Upper lobe of right lung (tissue), 1 donor: ENCODE results near the gene TBCEL. TPM values are rescaled to one million over a fixed set of nuclear protein-coding genes. Genes with fewer than 3 reads are reported as not detected.

Source experiments
- ATAC-seq: fragments of 200-7000 bp; cut with Tn5 transposase; one replicate; pipeline ENCODE4 v1.9.1; 2020; ENCODE audit warnings: mild to moderate bottlenecking, moderate library complexity
- DNase-seq: peaks from one replicate; pipeline ENCODE4 v3.0.0-alpha.2; 2020
- H3K27ac ChIP-seq: fragments of 200-600 bp; one replicate; pipeline ENCODE4 v1.8.0; 2022
- H3K27me3 ChIP-seq: fragments of 200-600 bp; one replicate; pipeline ENCODE4 v1.8.0; 2022; ENCODE audit warnings: mild to moderate bottlenecking
- H3K36me3 ChIP-seq: fragments of 200-600 bp; one replicate; pipeline ENCODE4 v1.8.0; 2022
- H3K4me1 ChIP-seq: fragments of 200-600 bp; one replicate; pipeline ENCODE4 v1.8.0; 2022
- H3K4me3 ChIP-seq: fragments of 200-600 bp; one replicate; pipeline ENCODE4 v1.8.0; 2022; ENCODE audit warnings: mild to moderate bottlenecking
- H3K9me3 ChIP-seq: fragments of 200-600 bp; one replicate; pipeline ENCODE4 v1.8.0; 2022
- intact Hi-C: fragments of 100-400 bp; cut with DNase I; formaldehyde crosslinking; loops from one replicate; pipeline ENCODE4 v1.11.0; 2022
- total RNA-seq: library from RNA; stranded (reverse); fragmentation: NEBNext Ultra II Directional; extraction: Animal tissue kit (Norgen Biotek cat#: 25700); gene quantifications from one replicate; pipeline ENCODE4 v1.2.1, GENCODE V29; 2021
- TF ChIP-seq, protein P1 (sequence below): fragments of 200-600 bp; IDR thresholded peaks from one replicate; pipeline ENCODE4 v1.8.0; 2022; ENCODE audit warnings: antibody characterized with exemption
- donor health status: DM: no; HTN: yes; CAD: no; lungs with severe emphysema.

Gene TBCEL
- total RNA-seq, 1 donor from 2014 or later: 41.1 TPM

DNA sequence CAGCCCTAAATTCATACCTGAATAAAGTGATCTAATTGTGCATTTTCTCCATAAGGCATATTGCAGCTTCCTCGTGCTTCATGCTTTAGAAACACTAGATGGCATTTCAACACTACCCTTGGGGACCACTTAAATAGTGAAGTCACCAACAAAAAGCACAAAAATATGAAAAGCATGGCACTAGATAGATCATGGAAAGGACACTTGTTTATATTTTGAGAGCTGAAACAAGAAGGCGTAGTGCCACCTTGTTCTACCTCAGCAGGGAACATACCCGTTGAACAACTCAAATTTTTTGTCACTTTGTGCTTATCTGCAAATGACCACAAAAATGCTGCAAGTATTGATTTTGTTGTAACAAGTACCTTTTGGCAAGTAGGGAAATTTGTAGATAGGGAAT lies 8.6 kb downstream of the TBCEL start:
- DNase-seq (no peak), ATAC-seq (peak; percentile 93)
- no peaks in the 10 kb centered on the region for H3K27me3 ChIP-seq
- TF ChIP-seq, protein P1, sequence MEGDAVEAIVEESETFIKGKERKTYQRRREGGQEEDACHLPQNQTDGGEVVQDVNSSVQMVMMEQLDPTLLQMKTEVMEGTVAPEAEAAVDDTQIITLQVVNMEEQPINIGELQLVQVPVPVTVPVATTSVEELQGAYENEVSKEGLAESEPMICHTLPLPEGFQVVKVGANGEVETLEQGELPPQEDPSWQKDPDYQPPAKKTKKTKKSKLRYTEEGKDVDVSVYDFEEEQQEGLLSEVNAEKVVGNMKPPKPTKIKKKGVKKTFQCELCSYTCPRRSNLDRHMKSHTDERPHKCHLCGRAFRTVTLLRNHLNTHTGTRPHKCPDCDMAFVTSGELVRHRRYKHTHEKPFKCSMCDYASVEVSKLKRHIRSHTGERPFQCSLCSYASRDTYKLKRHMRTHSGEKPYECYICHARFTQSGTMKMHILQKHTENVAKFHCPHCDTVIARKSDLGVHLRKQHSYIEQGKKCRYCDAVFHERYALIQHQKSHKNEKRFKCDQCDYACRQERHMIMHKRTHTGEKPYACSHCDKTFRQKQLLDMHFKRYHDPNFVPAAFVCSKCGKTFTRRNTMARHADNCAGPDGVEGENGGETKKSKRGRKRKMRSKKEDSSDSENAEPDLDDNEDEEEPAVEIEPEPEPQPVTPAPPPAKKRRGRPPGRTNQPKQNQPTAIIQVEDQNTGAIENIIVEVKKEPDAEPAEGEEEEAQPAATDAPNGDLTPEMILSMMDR: peak; percentile 21
- H3K36me3 ChIP-seq: no peaks in the 10 kb centered on the region
- H3K4me3 ChIP-seq: no peak overlapping the region
- no peaks in the 10 kb centered on the region for H3K9me3 ChIP-seq
- intact Hi-C loops: no loop called here
- peaks cover 3% of the 10 kb centered on the region for H3K4me1 ChIP-seq
- no peak overlapping the region for H3K27ac ChIP-seq

DNA sequence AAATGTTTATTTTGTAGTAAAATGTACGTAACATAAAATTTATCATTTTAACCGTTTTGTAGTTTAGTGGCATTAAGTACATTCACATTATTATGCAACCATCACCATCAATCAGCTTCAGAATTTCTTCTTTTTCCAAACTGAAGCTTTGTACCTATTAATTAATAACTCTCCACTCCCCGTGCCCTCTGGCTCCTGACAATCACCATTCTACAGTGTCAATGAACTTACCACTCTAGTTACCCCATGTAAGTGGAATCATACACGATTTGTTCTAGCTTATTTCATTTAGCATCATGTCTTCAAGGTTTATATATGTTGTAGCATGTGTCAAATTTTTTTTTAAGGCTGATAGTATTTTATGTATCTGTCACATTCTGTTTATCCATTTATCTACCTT lies 9.7 kb downstream of the TBCEL start:
- H3K36me3 ChIP-seq: no peaks in the 10 kb centered on the region
- H3K27ac ChIP-seq: no peak overlapping the region
- no peaks in the 10 kb centered on the region for H3K9me3 ChIP-seq
- peaks cover 3% of the 10 kb centered on the region for H3K4me1 ChIP-seq
- ATAC-seq (no peak), DNase-seq (no peak)
- no peaks in the 10 kb centered on the region for H3K27me3 ChIP-seq
- H3K4me3 ChIP-seq: no peak overlapping the region
- intact Hi-C loops: no loop called here
- TF ChIP-seq, protein P1: no peak

DNA sequence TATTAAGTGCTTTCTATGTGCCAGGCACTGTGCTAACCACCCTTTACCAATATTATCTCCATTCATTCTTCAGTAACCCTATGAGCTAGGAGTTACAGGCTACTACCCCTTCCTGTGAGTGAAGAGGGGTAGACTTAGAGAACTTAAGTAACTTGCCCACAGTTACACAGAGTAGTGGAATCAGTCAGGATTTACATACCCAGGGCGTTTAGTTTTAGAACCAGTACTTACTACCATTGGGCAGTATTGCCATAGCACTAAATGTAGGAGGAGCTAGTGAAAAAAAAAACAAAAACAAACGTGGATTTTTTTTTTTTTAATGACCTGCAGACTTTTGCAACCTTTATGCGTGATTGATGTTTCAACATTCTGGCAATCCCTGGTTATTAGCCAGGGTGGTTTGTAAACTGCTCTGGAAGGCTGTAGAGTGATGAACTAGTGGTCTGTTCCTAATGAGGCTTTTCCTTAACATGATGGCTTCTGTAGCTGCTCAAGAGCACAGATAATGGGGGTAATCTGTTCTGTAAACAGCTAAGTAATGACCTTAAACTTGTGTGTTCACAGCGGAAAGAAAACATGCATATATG lies 11.4 kb downstream of the TBCEL start:
- peaks cover 2% of the 10 kb centered on the region for H3K4me1 ChIP-seq
- DNase-seq (no peak), ATAC-seq (no peak)
- TF ChIP-seq, protein P1: no peak
- no peaks in the 10 kb centered on the region for H3K27me3 ChIP-seq
- no peak overlapping the region for H3K27ac ChIP-seq
- H3K36me3 ChIP-seq: no peaks in the 10 kb centered on the region
- intact Hi-C loops: no loop called here
- no peaks in the 10 kb centered on the region for H3K9me3 ChIP-seq
- no peak overlapping the region for H3K4me3 ChIP-seq

DNA sequence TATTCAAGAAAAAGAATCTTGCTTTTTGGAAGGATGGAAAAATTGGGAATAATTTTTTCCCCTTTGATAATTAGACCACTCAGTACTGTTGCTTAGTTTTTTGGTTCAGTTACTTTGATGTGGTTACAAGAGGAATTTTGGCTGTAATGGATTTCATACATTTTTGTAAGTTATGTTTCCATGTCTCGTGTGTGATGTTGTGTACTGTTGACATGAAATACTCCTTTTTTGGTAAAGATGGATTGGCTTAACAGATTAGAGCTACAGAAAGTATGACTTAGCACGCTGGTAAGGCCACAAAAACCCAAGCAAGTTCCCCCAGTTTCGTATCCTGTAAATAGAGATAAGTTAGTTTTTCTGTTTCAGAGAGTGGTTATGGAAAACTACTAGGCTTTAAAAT lies 11.9 kb downstream of the TBCEL start:
- Histone ChIP-seq H3K4me3 (no peak overlapping the region), H3K27ac (no peak overlapping the region), H3K4me1 (peaks cover 4% of the 10 kb centered on the region), H3K36me3 (no peaks in the 10 kb centered on the region), H3K27me3 (no peaks in the 10 kb centered on the region), H3K9me3 (no peaks in the 10 kb centered on the region)
- TF ChIP-seq, protein P1: no peak
- ATAC-seq (no peak), DNase-seq (no peak)
- intact Hi-C loops: no loop called here

DNA sequence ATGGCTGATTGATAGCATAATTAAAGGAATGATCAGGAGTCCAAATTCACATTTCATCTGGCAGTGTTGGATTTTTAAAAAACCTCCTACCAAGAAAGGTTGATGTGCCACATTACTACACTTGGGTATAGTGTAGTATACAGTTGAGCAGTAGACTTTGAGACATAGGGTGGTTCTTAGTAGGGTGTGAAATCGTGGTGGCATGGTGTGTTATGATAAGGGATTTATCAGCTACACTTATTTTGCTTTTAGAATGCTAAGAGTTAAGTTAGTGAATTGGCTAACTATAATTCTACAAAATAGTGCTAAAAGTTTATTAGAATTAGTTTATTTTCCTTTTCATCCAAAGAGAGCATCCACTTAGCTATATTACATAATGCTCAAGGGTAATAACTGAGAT lies 13.1 kb downstream of the TBCEL start:
- TF ChIP-seq, protein P1: no peak
- intact Hi-C loops: no loop called here
- DNase-seq: no peak
- no peak overlapping the region for H3K27ac ChIP-seq
- H3K4me3 ChIP-seq: no peak overlapping the region
- no peaks in the 10 kb centered on the region for H3K36me3 ChIP-seq
- ATAC-seq: no peak
- H3K27me3 ChIP-seq: no peaks in the 10 kb centered on the region
- no peaks in the 10 kb centered on the region for H3K9me3 ChIP-seq
- H3K4me1 ChIP-seq: peaks cover 10% of the 10 kb centered on the region
